Measurements from ENCODE around the gene CRIP3.
"Not testable (repeated sequence)": the region's sequence is repeated elsewhere in the genome, so short reads cannot be mapped to it uniquely, and the experiment has no call there.

Gene CRIP3

GRCh38 chr6:43304882-43305281, 3.7 kb downstream of the CRIP3 start:
- DNase-seq = no peak

DNA sequence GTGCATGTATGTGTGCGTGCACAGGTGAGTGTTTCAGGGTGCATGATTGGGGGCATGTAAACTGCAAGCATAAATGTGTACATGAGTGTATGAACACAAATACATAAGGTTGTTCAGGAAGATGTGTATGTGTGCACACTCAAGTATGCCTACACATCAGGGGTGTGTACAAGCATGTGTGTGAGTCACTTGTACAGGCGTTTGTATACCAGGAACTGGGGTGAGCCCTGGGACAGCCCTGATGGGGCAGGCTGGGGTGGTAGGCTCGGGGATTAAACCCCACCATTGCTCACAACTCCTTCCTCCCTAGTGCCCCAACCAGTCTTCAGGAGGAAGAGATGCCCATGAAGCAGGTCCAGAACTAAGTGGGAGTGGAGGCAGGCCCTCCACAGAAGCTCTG, 4.3 kb downstream of the CRIP3 start:
- DNase-seq = no peak

- no peak for DNase-seq
These were observed 4.8 kb downstream of the CRIP3 start for GRCh38 chr6:43303751-43304331.

DNA sequence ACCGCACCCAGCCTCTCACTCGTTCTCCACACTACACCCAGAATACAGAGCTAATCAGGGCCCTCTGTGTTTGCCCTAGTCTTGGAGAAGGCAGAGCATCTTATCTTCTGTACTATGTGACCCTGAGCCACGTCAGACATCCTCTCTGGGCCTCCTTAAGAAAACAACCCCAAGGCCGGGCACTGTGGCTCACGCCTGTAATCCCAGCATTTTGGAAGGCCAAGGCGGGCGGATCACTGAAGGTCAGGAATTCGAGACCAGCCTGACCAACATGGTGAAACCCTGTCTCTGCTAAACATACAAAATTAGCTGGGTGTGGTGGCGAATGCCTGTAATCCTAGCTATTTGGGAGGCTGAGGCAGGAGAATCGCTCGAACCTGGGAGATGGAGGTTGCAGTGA, 5.6 kb downstream of the CRIP3 start:
- DNase-seq = not testable (repeated sequence)

- no peak for DNase-seq
These were observed 6.5 kb downstream of the CRIP3 start for GRCh38 chr6:43302126-43302525.

DNA sequence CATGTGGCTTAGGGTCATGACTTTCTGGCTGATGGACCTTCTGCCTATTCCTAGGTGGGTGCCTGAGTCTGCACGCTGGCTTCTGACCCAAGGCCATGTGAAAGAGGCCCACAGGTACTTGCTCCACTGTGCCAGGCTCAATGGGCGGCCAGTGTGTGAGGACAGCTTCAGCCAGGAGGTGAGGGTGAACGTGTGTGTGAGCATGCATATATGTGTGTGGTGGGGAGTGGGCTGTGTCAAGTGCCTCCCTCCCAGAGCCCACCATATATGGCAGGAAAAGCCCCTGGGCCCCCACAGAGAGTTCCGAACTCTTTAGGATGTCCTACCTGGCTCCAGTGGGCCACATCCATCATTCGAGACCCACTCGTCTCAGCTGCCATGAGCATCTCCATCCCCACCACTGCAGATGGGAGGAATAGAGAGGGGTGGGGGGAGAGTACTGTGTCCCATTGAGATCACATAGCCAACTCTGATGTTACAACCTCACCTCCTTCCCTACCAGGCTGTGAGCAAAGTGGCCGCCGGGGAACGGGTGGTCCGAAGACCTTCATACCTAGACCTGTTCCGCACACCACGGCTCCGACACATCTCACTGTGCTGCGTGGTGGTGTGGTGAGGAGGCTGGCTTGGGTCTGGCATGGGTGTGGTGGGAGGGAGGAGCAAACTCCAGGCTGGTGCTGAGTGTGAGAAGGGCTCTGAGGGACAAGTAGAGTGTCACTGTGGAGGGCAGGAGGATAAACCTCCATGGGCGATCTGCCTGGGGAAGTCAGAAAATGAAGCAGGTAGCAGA, 7.3 kb downstream of the CRIP3 start:
- DNase-seq = no peak

- no peak for DNase-seq
These were observed 9.0 kb downstream of the CRIP3 start for GRCh38 chr6:43299338-43300293.

- no peak for DNase-seq
These were observed 9.9 kb downstream of the CRIP3 start for GRCh38 chr6:43298565-43299337.

GRCh38 chr6:43297644-43298564, 10.7 kb downstream of the CRIP3 start, which contains the start of gene SLC22A7:
SLC22A7 (plus strand) TSS chr6:43298260; CDS start chr6:43298359, 99 bp downstream.
- DNase-seq = no peak

- DNase-seq = no peak
These were observed 11.7 kb downstream of the CRIP3 start for GRCh38 chr6:43296780-43297497.

GRCh38 chr6:43295456-43295855, 13.2 kb downstream of the CRIP3 start:
- DNase-seq = no peak

- DNase-seq = no peak
These were observed 14.1 kb downstream of the CRIP3 start for GRCh38 chr6:43294536-43294935.

DNA sequence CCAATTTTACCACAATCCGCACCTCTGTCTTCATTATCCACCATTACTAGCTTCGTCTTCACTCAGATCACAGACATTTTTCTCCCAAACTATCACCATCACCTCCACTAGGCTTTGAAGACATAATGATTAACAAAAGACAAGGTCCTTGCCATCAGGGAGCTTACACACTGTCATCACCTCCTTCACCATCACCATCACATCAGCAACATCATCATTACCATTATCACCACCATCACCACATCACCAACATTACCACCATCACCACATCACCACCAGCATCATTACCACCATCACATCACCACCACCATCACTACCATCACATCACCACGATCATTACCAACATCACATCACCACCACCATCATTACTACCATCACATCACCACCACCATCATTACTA, 14.9 kb downstream of the CRIP3 start:
- DNase-seq = no peak

DNA sequence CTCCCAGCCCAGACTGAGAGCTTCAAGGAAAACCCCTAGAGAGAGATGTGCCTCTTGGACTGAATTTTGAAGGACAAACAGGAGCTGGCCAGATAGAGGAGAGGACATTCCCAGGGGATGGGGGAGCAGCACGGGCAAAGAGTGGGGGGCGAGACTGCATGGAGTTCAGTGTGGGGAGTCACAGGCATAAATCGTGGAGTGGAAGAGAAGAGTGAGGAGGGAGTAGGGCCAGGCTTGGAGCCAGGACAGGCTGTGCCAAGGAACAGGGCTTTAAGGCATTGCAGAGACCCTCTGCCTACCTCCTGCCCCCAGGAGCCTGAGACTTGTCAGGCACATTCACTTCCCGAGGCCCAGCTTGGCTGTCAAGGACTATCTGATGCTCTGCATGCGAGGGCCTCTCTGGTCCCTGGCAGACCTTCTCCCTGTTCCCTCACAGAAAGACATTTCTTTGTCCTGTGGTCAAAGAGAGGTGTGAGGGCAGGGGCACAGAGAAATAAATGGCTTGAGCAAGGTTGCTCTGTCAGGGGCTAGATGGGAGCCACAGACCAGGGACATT, 15.8 kb downstream of the CRIP3 start:
- DNase-seq = no peak

GRCh38 chr6:43292341-43292740, 16.3 kb downstream of the CRIP3 start:
- no peak for DNase-seq

DNA sequence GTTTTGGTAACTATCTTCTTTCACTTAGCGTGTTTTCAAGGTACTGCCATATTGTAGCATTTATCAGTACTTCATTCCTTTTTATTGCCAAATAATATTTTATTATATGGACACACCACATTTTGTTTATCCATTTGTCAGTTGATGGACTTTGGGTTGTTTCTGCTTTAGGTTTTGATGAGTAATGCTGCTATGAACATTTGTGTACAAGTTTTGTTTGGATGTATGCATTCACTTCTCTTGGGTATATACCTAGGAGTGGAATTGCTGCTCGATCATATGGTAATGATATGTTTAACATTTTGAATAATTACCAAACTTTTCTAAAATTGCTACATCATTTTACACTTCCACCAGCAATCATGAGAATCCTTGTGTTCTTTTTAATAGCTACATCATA, 16.9 kb downstream of the CRIP3 start:
- DNase-seq = no peak

- no peak for DNase-seq
These were observed 17.7 kb downstream of the CRIP3 start for GRCh38 chr6:43290905-43291355.

- no peak for DNase-seq
These were observed 18.2 kb downstream of the CRIP3 start for GRCh38 chr6:43290339-43290904.

DNA sequence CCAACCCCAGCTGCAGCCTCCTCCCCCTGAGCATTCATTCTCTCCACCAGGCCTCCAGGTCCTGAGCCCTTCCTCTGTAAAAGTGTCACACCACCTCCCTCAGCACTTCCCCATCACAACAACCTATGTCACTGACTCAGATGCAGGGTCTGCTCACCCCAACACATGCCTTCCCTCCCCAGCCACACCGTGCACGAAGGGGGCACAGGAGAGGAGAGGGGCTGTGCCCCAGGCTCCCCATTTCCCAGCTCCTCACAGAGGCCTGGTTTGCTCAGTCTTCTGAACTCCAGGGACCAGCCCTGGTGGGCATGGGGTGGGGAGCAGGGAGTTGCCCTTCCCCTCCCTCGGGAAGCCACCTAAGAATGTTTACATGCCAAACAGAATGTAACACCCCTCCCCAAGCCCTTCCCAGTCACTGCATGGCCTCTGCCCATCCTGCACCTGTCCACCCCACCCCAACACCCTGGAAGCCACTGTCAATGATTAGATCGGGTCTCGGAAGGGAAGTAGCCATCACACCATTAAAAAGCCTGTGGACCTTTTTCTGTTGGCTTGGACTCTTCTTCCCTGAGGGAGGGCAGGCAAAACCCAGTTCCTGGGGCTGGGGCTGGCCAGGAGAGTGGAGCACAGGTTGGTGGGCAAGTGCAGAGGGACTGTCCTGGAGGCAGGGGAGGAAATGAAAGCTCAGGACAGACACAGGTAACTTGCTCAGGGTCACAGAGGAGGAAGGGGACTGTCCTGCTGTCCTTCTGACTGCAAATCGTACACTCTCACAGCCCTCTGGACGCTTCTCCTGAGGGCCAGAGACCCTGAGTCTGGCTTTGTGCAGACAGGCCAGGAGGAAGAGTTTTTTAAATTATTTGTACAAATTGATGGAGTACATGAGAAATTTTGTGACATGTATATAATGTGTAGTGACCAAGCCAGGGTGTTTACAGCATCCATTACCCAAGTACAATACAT, 20.6 kb downstream of the CRIP3 start:
- no peak for DNase-seq
